HG03103 (cell line): ENCODE results near the gene VAMP5.
A peak's percentile ranks its signal among the peaks of the same experiment; 100 is the strongest.
"Not testable (repeated sequence)": the region's sequence is repeated elsewhere in the genome, so short reads cannot be mapped to it uniquely, and the experiment has no call there.

Source experiments
- ATAC-seq: cut with Tn5 transposase; IDR thresholded peaks from one replicate; pipeline ENCODE4 v1.9.1; 2021; ENCODE audit warnings: low read depth; ENCODE audit not compliant: unreplicated experiment

VAMP5 gene

DNA sequence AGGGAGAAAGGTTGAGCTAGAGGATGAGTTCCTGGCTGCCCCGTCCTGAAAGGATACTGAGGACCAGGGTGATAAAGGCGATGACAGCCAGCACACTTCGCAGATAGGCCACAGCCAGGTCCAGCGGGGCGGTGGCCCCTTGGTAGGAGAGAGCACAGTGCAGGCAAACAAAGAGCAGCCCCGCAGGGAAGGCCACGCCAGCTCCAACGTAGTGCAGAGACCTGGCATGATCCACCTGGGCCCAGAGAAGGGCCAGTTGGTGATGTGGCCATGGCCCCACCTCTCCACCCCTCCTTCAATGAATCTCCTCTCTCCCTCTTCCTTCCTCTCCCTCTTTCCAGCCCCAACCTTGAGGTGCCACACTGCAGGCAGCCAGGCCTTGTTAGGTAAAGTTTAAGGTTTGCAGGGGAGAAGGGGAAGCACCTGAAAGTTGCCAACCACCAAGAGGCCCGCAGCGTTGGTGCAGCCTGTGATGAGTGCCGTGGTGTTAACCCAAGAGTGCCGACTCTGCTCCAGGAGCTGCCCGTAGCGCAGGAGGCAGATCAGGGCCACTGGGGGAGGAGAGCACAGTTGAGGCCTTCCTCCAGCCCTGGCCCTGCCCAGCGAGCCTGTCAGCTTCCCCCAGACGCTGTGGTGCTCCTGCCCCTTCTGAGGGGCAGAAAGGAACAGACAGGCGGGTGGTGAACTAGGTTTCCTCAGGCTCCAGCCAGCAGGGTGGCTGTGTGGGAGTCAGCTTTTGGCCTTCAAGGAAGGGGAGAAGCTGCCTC is 15.4 kb downstream of the VAMP5 start:
- no peak for ATAC-seq

GRCh38 chr2:85600235-85600575 is 16.0 kb downstream of the VAMP5 start:
- ATAC-seq: no peak

DNA sequence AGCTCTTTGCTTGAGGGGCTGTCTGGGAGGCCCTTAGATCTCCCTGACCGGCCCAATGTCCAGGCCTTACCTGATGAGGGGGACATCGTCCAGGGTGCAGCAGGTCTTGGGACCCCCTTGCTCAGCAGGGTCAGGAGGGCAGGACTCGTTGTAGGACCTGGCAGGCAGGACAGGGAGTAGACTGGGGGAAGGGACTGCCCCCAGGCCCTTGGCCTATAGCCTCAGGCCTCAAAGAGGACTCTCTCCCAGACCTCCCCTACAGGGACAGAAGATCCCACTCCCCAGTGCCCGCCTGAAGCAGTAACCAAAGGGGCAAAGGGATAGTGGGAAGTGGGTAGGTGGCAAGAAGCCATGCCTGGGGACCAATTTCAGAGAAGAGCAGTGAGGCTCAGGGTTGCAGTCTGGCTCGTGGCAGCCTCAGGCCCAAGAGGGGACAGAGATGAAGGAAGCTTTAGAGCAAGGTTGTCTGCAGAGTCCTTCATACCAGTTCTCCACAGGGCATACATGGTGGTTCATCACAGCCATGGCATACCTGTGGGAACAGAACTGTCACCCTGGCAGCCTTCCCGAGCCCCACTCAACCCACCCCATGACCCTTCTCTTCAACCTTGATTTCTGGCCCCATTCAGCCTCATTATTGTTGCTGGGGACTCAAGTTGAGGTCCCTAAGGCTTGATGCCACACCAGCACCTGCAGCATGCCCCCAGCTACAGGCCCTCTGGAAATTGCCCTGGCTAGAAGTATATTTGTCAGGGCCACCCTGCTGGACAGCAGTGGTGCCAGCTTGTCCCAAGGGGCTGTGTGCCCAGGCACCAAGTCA is 16.9 kb downstream of the VAMP5 start:
- ATAC-seq: no peak

GRCh38 chr2:85601771-85602475 is 17.7 kb downstream of the VAMP5 start:
- peak; percentile 34 for ATAC-seq

DNA sequence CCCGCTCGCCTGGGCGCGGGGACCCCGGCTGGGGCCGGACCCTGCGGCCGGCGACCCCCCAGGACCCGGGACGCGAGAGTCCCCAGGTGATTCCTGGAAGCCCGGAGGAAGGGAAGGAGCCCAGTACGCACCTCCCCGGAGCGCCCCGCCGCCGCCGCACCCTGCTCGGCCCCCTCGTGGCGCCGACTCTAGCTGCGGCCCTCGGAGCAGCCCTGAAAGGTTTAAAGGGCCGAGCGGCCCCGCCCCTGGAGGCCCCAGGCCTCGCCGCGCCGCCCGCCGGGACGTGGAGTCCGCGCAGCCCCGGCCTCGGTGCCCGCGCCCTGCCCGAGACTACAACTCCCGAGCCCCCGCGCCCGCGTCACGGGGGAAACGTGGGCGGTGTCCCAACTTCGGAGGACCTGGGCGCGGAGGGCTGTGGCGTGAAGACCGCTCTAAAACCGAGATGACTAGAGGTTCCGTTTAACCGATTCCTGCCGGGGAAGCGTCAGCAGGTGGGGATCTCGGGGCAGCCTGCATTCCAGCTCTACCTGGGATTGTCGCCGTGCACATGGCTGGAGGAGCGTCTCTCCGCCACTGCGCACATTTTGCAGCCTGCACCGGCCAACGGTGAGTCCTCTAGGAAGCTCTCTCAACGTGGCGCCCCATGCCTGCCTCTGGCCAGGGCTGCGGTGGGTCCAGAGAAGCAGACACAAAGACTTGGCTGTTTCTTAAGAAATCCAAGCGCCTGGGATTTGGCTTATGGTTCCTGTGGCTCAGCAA is 18.4 kb downstream of the VAMP5 start, which contains the start of gene TMEM150A:
TSS of gene TMEM150A (minus strand) at position 223 of the 759 bp plus-strand sequence. CDS start 750 bp downstream, outside the sequence.
- peak; percentile 94 for ATAC-seq

DNA sequence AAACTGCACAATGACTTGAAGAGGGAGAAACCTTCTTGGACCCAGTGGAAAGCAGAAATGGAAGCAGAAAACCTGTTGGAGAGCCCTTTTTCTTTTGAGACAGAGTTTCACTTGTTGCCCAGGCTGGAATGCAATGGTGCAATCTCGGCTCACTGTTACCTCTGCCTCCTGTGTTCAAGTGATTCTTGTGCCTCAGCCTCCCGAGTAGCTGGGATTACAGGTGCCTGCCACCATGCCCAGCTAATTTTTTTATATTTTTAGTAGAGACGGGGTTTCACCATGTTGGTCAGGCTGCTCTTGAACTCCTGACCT is 19.9 kb downstream of the VAMP5 start:
- not testable (repeated sequence) for ATAC-seq

- ATAC-seq: no peak
These were observed 20.5 kb downstream of the VAMP5 start for GRCh38 chr2:85604568-85605339.

- ATAC-seq: no peak
These were observed 21.3 kb downstream of the VAMP5 start for GRCh38 chr2:85605406-85606115.

DNA sequence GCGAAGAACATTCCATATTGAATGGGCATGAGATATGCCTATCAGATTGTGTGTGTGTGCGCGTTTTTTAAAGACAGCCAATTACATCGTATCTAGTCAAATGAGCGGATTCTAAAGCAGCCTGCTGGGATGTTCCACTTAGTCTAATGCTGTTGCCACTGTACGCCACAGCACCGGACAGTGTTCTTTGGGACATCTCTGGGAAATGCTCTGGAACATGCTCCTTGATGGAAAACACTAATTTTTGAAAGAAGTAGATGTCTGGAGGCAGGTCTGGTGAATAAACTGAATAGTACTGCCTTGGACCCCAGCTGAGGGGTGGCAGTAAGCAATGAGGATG is 21.9 kb downstream of the VAMP5 start:
- ATAC-seq: no peak

- no peak for ATAC-seq
These were observed 23.3 kb downstream of the VAMP5 start for GRCh38 chr2:85607268-85608215.

GRCh38 chr2:85611217-85611704 is 27.0 kb downstream of the VAMP5 start:
- no peak for ATAC-seq

DNA sequence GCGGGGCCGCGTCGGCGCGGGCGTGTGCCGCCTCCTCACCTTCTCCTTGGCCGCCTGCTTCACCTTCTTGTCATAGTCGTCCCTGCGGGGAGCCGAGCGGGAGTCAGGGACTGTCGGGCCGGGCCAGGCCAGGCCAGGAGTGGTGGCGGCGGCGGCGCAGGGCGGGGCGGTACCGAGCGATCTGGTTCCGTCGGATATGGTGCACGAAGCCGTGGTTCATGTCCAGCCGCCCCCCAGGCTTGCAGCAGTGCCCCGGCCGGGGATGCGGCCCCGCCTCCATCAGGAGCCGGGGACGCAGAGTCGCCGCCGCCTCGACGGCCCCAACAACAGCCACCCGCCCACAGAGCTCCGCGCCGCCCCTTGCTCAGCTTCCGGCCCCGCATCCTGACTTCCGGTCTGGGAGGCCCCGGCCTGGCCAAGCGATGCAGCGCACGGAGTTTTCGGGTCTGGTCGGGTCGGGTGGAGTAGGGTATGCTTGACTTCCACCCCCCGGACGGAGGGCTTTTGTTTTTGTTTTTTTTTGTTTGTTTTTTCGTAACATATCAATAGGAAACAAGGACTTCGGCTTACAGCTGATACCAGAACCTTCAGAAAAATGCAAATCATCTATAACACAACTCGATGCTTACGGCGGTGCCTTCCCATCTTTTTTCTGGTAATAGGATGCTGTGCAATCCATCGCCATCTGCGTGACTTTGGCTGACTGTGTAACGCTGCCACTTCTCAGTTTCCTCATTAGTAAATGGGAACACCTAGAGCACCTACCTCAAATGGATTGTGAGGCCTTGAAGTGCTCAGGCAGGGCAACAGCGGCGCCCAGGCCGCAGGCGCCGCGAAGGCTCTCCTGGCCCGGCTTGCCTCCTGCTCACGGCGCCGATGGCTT is 27.7 kb downstream of the VAMP5 start, which contains the start of gene C2orf68:
TSS of gene C2orf68 (minus strand) at position 362 of the 883 bp plus-strand sequence. CDS start at position 280, 82 bp downstream.
- peak; percentile 75 for ATAC-seq

- ATAC-seq: no peak
These were observed 29.7 kb downstream of the VAMP5 start for GRCh38 chr2:85613717-85614515.

DNA sequence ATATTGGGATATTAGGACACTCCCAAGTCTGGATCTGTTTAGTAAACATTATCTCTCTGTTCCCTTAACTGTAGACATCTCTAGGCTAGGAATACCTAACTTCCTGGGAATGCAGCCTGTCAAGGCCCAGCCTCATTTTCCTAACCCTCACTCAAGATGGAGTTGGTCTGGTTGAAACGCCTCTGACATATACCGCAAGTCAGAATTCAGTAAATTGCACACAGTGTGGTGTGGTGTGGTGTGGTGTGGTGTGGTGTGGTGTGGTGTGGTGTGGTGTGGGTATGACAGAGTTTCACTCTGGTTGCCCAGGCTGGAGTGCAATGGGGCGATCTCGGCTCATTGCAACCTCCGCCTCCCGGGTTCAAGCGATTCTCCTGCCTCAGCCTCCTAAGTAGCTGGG is 30.5 kb downstream of the VAMP5 start:
- not testable (repeated sequence) for ATAC-seq

- no peak for ATAC-seq
These were observed 31.1 kb downstream of the VAMP5 start for GRCh38 chr2:85615413-85615728.

DNA sequence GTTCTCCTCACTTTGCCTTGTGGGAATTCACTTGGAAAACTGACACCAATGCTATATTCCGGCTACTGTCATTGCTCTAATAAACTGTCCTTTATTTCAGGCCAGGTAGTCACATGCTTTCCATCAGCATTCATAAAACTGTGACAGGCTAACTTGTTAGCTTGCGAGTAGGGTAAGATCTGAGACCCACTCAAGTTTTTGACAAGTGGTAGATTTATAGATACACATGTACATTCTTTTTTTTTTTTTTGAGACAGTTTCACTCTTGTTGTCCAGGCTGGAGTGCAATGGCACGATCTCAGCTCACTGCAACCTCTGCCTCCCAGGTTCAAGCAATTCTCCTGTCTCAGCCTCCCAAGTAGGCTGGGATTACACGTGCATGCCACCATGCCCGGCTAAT is 33.5 kb downstream of the VAMP5 start:
- ATAC-seq: not testable (repeated sequence)
